Measurements from ENCODE around the gene OR2L3.

DNA sequence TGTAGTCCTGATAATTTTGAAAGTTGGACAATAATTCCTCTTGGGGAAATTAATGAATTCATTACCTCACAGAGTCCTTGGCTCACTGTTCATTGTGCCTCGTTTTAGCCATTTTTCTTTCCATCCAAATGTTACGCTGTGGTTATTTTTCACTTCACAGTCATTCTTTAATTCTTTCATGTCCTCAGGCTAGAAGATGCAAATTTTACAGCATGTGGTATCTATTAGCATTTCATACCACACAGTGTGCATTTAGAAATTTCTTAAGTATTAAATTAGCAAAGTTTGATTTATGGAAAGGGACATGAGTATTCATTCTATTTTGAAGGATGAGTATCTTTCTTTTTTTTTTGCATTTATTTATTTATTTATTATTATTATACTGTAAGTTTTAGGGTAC, 18.4 kb downstream of the OR2L3 start:
- TF ChIP-seq POLR2AphosphoS5 (IDR thresholded peaks at IDR 0.05), result no peak
- TF ChIP-seq, protein P1, sequence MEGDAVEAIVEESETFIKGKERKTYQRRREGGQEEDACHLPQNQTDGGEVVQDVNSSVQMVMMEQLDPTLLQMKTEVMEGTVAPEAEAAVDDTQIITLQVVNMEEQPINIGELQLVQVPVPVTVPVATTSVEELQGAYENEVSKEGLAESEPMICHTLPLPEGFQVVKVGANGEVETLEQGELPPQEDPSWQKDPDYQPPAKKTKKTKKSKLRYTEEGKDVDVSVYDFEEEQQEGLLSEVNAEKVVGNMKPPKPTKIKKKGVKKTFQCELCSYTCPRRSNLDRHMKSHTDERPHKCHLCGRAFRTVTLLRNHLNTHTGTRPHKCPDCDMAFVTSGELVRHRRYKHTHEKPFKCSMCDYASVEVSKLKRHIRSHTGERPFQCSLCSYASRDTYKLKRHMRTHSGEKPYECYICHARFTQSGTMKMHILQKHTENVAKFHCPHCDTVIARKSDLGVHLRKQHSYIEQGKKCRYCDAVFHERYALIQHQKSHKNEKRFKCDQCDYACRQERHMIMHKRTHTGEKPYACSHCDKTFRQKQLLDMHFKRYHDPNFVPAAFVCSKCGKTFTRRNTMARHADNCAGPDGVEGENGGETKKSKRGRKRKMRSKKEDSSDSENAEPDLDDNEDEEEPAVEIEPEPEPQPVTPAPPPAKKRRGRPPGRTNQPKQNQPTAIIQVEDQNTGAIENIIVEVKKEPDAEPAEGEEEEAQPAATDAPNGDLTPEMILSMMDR (IDR thresholded peaks at IDR 0.05), result no peak

Data from prostate gland (tissue), 2 donors.